ENCODE measurements around the gene GDF3.

Gene GDF3

GRCh38 chr12:7666595-7666994, 29.0 kb downstream of the GDF3 start:
- DNase-seq, result no peak

- no peak for DNase-seq
Observed at GRCh38 chr12:7661741-7662140, 33.8 kb downstream of the GDF3 start.

GRCh38 chr12:7656121-7656520, 39.5 kb downstream of the GDF3 start:
- DNase-seq, result no peak

GRCh38 chr12:7650091-7650490, 45.5 kb downstream of the GDF3 start:
- no peak for DNase-seq

GRCh38 chr12:7647071-7647470, 48.5 kb downstream of the GDF3 start:
- no peak for DNase-seq

- no peak for DNase-seq
Observed at GRCh38 chr12:7646178-7646475, 49.4 kb downstream of the GDF3 start.

GRCh38 chr12:7645395-7646177, 50.0 kb downstream of the GDF3 start:
- peak; percentile 36 for DNase-seq

GRCh38 chr12:7642876-7643309, 52.7 kb downstream of the GDF3 start:
- DNase-seq, result peak; percentile 61

- DNase-seq, result no peak
Observed at GRCh38 chr12:7642287-7642686, 53.3 kb downstream of the GDF3 start.

- DNase-seq, result peak; percentile 64
Observed at GRCh38 chr12:7640123-7640995, 55.2 kb downstream of the GDF3 start.

Data from activated CD4-positive, alpha-beta T cell treated with anti-CD3 and anti-CD28 coated beads for 48 hours (primary cell).